ENCODE measurements around the gene NUDC.

GRCh38 chr1:26900815-26901511 is 20.6 kb upstream of the NUDC start:
- TF ChIP-seq POLR2A (IDR thresholded peaks at IDR 0.05): no peak
- no peak for TF ChIP-seq CTCF (IDR thresholded peaks at IDR 0.05)
- TF ChIP-seq POLR2AphosphoS5 (IDR thresholded peaks at IDR 0.05): no peak
